Smooth muscle cell (in vitro differentiated cells): ENCODE data around the gene GNB5. TPM values are rescaled to one million over a fixed set of nuclear protein-coding genes. Genes with fewer than 3 reads are reported as not detected.

Source experiments
- DNase-seq: peaks from one replicate; lab custom pipeline; 2025; ENCODE audit not compliant: unreplicated experiment; lab: John Stamatoyannopoulos, UW
- H2AFZ ChIP-seq: fragments of 200-600 bp; sonication (generic); 2 replicates; pipeline ENCODE4 v1.6.0; 2016; ENCODE audit warnings: antibody characterized with exemption, low read depth, mild to moderate bottlenecking
- H3F3A ChIP-seq: fragments of 200-600 bp; sonication (generic); 2 replicates; pipeline ENCODE4 v1.6.0; 2017; ENCODE audit warnings: antibody characterized with exemption, low read depth
- H3K27ac ChIP-seq: fragments of 200-600 bp; sonication (generic); 2 replicates; pipeline ENCODE4 v1.5.1; 2016; ENCODE audit warnings: low read depth, mild to moderate bottlenecking
- H3K27me3 ChIP-seq: fragments of 200-600 bp; sonication (generic); 2 replicates; pipeline ENCODE4 v1.6.1; 2016; ENCODE audit warnings: low read depth, mild to moderate bottlenecking
- H3K36me3 ChIP-seq: fragments of 200-600 bp; sonication (generic); 2 replicates; pipeline ENCODE4 v1.5.1; 2016; ENCODE audit warnings: low read depth
- H3K4me1 ChIP-seq: fragments of 200-600 bp; sonication (generic); 2 replicates; pipeline ENCODE4 v1.5.1; 2016; ENCODE audit warnings: low read depth
- H3K4me2 ChIP-seq: fragments of 200-600 bp; sonication (generic); 2 replicates; pipeline ENCODE4 v1.6.0; 2016; ENCODE audit warnings: mild to moderate bottlenecking
- H3K4me3 ChIP-seq: fragments of 200-600 bp; sonication (generic); 2 replicates; pipeline ENCODE4 v1.5.1; 2016; ENCODE audit warnings: mild to moderate bottlenecking
- H3K79me2 ChIP-seq: fragments of 200-600 bp; sonication (generic); 2 replicates; pipeline ENCODE4 v1.6.0; 2016; ENCODE audit warnings: low read depth, mild to moderate bottlenecking
- H3K9ac ChIP-seq: fragments of 200-600 bp; sonication (generic); 2 replicates; pipeline ENCODE4 v1.6.0; 2016; ENCODE audit warnings: low read depth
- H3K9me3 ChIP-seq: fragments of 200-600 bp; sonication (generic); replicated peaks from 2 replicates; pipeline ENCODE4 v1.5.1; 2016; ENCODE audit warnings: low read depth
- H4K20me1 ChIP-seq: fragments of 200-600 bp; sonication (generic); 2 replicates; pipeline ENCODE4 v1.6.0; 2016; ENCODE audit warnings: low read depth
- WGBS: methylation state at CpG from one replicate; pipeline ENCODE4 v1.1.7; 2016; ENCODE audit warnings: low lambda C conversion rate; 5-methylcytosine and 5-hydroxymethylcytosine counted together
- polyA plus RNA-seq: library from polyadenylated mRNA; unstranded; fragments of >200 nt; fragmentation: Nextera tagmentation; extraction: Ambion mirVana; gene quantifications from 2 replicates; pipeline ENCODE4 v1.2.1, GENCODE V29; 2016
- total RNA-seq: library from RNA; depleted of rRNA; stranded (reverse); fragments of >200 nt; gene quantifications from 2 replicates; pipeline ENCODE4 v1.2.3, GENCODE V29; 2014
- TF ChIP-seq, protein P1 (sequence below): fragments of 200-600 bp; sonication (generic); IDR thresholded peaks from 2 replicates; pipeline ENCODE4 v1.5.1; 2017; ENCODE audit warnings: borderline replicate concordance, mild to moderate bottlenecking, antibody characterized with exemption; ENCODE audit not compliant: insufficient read depth, poor library complexity, severe bottlenecking

Gene GNB5
- total and polyA plus RNA-seq, 2 experiments from 2014 or later = 14.0 to 25.1 TPM

DNA sequence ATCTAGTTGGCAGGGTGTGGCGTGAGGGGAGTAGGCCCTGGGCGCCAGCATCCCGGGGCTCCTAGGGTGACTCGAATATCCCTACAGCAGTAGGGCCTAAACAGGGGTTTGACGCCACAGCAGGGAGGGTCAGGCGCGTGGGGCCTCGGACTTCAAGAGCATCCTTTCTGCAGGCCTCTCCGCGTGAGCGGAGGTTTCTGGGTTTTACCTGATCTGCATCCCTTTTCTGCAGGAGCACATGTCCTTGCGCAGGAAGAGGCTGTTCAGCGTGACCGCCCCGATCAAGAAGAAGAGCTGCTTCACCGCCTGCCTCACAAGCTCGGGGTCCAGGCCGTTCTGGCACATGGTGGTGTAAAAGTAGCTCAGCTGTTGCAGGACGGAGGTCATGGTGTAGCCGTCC is 13.5 kb upstream of the GNB5 start:
- WGBS = 96% methylated on average over 20 of the region's 20 CpGs
- Histone ChIP-seq H3K27ac (no peak overlapping the region), H3K36me3 (no peaks in the 10 kb centered on the region), H4K20me1 (no peaks in the 10 kb centered on the region), H3K4me3 (no peak overlapping the region), H3K79me2 (no peaks in the 10 kb centered on the region), H3K27me3 (no peaks in the 10 kb centered on the region), H3K9ac (no peak overlapping the region), H2AFZ (no peak overlapping the region), H3F3A (no peaks in the 10 kb centered on the region), H3K9me3 (no peaks in the 10 kb centered on the region), H3K4me2 (no peak overlapping the region), H3K4me1 (peaks cover 3% of the 10 kb centered on the region)
- TF ChIP-seq, protein P1, sequence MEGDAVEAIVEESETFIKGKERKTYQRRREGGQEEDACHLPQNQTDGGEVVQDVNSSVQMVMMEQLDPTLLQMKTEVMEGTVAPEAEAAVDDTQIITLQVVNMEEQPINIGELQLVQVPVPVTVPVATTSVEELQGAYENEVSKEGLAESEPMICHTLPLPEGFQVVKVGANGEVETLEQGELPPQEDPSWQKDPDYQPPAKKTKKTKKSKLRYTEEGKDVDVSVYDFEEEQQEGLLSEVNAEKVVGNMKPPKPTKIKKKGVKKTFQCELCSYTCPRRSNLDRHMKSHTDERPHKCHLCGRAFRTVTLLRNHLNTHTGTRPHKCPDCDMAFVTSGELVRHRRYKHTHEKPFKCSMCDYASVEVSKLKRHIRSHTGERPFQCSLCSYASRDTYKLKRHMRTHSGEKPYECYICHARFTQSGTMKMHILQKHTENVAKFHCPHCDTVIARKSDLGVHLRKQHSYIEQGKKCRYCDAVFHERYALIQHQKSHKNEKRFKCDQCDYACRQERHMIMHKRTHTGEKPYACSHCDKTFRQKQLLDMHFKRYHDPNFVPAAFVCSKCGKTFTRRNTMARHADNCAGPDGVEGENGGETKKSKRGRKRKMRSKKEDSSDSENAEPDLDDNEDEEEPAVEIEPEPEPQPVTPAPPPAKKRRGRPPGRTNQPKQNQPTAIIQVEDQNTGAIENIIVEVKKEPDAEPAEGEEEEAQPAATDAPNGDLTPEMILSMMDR = no peak
- DNase-seq = no peak

GRCh38 chr15:52200831-52201365 is 9.7 kb upstream of the GNB5 start:
- no peak for DNase-seq
- Histone ChIP-seq H4K20me1 (no peaks in the 10 kb centered on the region), H3K9me3 (no peaks in the 10 kb centered on the region), H3K4me2 (no peak overlapping the region), H3K27ac (no peak overlapping the region), H2AFZ (no peak overlapping the region), H3K79me2 (no peaks in the 10 kb centered on the region), H3K27me3 (no peaks in the 10 kb centered on the region), H3F3A (no peaks in the 10 kb centered on the region), H3K36me3 (no peaks in the 10 kb centered on the region), H3K4me1 (no peaks in the 10 kb centered on the region), H3K9ac (no peak overlapping the region), H3K4me3 (no peak overlapping the region)
- TF ChIP-seq, protein P1 = no peak
- WGBS = 85% methylated on average over 1 of the region's 1 CpG

DNA sequence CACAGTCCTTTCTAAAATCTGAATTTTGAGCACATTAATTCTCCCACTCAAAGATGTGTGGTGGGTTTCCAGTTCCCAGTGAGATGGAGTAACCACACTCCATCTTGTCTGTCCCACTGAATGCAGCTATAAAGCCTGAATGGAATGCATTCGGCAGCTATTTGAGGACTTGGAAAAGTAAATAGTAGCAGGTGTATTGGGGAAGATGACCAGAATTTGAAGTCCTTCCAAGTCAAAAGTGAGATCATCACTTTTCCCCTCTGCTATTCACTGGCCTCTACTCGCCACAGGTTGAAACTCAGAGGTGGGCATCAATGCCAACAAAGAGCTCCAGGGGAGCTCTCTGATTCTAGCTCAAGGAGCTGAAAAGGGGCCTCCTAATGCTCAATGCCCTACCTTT is 8.1 kb upstream of the GNB5 start:
- Histone ChIP-seq H3F3A (no peaks in the 10 kb centered on the region), H3K36me3 (no peaks in the 10 kb centered on the region), H4K20me1 (no peaks in the 10 kb centered on the region), H3K27me3 (no peaks in the 10 kb centered on the region), H2AFZ (no peak overlapping the region), H3K4me2 (no peak overlapping the region), H3K4me3 (no peak overlapping the region), H3K9ac (no peak overlapping the region), H3K79me2 (no peaks in the 10 kb centered on the region), H3K9me3 (no peaks in the 10 kb centered on the region), H3K27ac (no peak overlapping the region), H3K4me1 (no peaks in the 10 kb centered on the region)
- no peak for DNase-seq
- TF ChIP-seq, protein P1 = no peak
- 81% methylated on average over 2 of the region's 2 CpGs for WGBS

DNA sequence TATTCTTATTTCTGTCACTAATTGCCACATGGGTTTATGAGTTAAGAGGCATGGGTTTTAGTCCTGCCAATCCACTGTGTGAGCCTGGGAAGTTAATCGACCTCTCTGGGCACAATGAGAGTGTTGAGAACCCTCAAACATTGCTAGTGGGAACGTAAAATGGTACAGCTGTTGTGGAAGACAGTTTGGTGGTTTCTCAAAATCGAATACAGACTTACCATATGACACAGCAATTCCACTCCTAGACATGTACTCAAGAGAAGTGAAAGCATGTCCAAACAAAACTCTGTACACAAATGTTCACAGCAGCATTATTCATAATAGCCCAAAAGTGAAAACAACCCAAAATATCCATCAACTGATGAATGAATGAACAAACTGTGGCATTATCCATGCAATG is 5.7 kb upstream of the GNB5 start:
- Histone ChIP-seq H3K4me1 (no peaks in the 10 kb centered on the region), H3K27me3 (no peaks in the 10 kb centered on the region), H3K79me2 (no peaks in the 10 kb centered on the region), H3K9ac (no peak overlapping the region), H3K9me3 (no peaks in the 10 kb centered on the region), H3K36me3 (no peaks in the 10 kb centered on the region), H2AFZ (no peak overlapping the region), H4K20me1 (no peaks in the 10 kb centered on the region), H3F3A (no peaks in the 10 kb centered on the region), H3K4me2 (no peak overlapping the region), H3K4me3 (no peak overlapping the region), H3K27ac (no peak overlapping the region)
- TF ChIP-seq, protein P1 = no peak
- 81% methylated on average over 3 of the region's 3 CpGs for WGBS
- DNase-seq = no peak
